ENCODE data around the gene MAVS.

MAVS gene

GRCh38 chr20:3846740-3847428 is at the start of gene MAVS:
TSS of gene MAVS (plus strand) at chr20:3846834. CDS start at chr20:3854625, 7,791 bp downstream.
- in situ Hi-C loops (cut with MboI; ENCODE audit: low pct_unique_long_range_greater_than_20kb, low sequenced_read_pairs): no loop called here
- DNase-seq: peak; percentile 81

DNA sequence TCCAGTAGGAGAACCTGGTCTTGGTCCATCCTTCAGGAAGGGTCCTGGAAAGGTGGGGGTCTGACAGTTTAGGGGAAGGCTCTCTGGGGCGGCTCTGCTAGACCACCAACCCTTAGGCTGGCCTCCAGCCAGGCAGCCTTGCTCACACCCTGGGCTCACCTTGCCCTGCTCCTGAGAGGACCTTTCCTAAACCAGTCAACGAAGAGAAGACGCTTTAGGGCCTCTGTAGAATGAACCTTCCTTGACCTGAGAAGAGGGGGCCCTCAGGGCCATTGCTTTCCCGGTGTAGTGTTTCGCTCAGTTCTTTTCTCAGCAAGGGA is 49.4 kb upstream of the MAVS start:
- DNase-seq: no peak
- in situ Hi-C loops (cut with MboI; ENCODE audit: low pct_unique_long_range_greater_than_20kb, low sequenced_read_pairs): no loop called here

DNA sequence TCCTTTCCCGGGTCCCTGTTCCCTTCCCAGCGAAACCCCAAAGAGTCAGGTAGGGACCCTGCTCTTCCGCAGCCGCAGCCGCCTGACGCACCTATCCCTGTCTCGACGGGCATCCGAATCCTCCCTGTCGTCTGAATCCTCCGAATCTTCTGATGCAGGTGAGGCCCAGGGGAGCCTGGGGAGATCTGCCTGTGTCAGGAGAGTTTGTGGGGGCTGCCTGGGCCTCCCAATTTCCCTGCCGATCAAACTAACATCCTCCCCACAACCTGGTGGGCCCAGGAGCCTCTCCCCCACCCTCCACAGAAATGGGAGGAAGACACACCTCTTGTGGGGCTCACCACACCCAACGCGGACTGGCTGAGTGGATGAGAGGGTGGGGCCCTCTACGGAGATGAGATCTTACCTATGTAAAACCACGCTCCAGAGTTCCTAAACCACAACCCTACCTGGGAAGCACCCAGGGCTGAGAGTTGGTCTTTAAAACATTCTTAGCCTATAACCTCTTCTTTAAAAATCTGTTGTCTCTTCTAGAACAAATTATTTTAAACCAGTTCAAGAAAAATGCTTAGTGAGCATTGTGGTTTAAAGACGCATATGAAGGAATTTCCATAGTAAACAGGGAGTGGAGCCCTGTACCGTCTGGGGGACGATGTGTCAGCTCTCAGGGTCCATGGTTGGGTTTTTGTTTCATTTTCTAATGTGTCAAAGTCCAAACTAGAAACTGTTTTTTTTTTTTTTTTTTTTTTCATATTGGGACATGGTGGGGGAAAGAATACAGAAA is 48.9 kb upstream of the MAVS start:
- in situ Hi-C loops (cut with MboI; ENCODE audit: low pct_unique_long_range_greater_than_20kb, low sequenced_read_pairs): no loop called here
- DNase-seq: no peak

DNA sequence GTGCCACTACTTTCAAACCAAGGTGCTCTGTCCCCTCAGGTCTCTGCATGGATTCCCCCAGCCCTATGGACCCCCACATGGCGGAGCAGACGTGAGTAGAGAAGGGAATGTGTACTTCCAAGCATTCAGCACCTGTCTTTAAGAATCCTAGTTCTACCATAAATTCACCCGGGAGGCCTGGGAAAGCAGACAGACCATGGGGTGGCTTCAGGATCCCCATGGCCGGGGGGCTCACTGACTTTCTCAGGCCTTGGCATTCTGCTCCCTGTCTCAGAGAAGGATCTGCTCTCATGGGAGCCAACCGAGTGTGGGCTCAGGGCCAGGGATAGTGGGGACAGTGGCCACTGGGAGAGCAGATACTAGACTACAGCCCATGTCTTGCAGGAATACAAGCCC is 48.3 kb upstream of the MAVS start:
- in situ Hi-C loops (cut with MboI; ENCODE audit: low pct_unique_long_range_greater_than_20kb, low sequenced_read_pairs): no loop called here
- DNase-seq: no peak

DNA sequence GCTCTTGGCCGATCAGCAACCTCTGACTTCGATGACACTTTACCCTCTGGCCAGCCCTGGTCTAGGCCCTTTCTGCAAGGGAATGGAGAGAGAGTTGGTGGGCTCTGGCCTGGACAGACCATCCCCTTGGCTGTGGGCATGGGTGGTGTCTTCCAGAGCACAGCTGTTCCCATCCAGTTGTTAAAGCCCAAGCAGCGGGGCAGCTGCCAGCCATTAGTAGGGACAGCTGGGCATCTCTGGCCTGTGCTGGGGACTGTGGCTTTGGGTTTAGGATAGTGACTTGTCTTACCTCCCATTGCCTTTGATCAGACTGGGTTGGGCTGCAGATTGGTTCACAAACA is 47.8 kb upstream of the MAVS start:
- in situ Hi-C loops (cut with MboI; ENCODE audit: low pct_unique_long_range_greater_than_20kb, low sequenced_read_pairs): no loop called here
- DNase-seq: no peak

GRCh38 chr20:3800256-3800877 is 46.3 kb upstream of the MAVS start:
- in situ Hi-C loops (cut with MboI; ENCODE audit: low pct_unique_long_range_greater_than_20kb, low sequenced_read_pairs): no loop called here
- no peak for DNase-seq

GRCh38 chr20:3800878-3801260 is 45.8 kb upstream of the MAVS start:
- in situ Hi-C loops (cut with MboI; ENCODE audit: low pct_unique_long_range_greater_than_20kb, low sequenced_read_pairs): no loop called here
- DNase-seq: no peak

- in situ Hi-C loops (cut with MboI; ENCODE audit: low pct_unique_long_range_greater_than_20kb, low sequenced_read_pairs): no loop called here
- no peak for DNase-seq
Measured at GRCh38 chr20:3801299-3801698, 45.3 kb upstream of the MAVS start.

- no peak for DNase-seq
- in situ Hi-C loops (cut with MboI; ENCODE audit: low pct_unique_long_range_greater_than_20kb, low sequenced_read_pairs): no loop called here
Measured at GRCh38 chr20:3801846-3802245, 44.8 kb upstream of the MAVS start.

- in situ Hi-C loops (cut with MboI; ENCODE audit: low pct_unique_long_range_greater_than_20kb, low sequenced_read_pairs): no loop called here
- no peak for DNase-seq
Measured at GRCh38 chr20:3802524-3803239, 44.0 kb upstream of the MAVS start.

- in situ Hi-C loops (cut with MboI; ENCODE audit: low pct_unique_long_range_greater_than_20kb, low sequenced_read_pairs): no loop called here
- no peak for DNase-seq
Measured at GRCh38 chr20:3803289-3803688, 43.3 kb upstream of the MAVS start.

GRCh38 chr20:3803854-3804253 is 42.8 kb upstream of the MAVS start:
- in situ Hi-C loops (cut with MboI; ENCODE audit: low pct_unique_long_range_greater_than_20kb, low sequenced_read_pairs): no loop called here
- DNase-seq: no peak

- no peak for DNase-seq
- in situ Hi-C loops (cut with MboI; ENCODE audit: low pct_unique_long_range_greater_than_20kb, low sequenced_read_pairs): no loop called here
Measured at GRCh38 chr20:3804254-3804751, 42.3 kb upstream of the MAVS start.

DNA sequence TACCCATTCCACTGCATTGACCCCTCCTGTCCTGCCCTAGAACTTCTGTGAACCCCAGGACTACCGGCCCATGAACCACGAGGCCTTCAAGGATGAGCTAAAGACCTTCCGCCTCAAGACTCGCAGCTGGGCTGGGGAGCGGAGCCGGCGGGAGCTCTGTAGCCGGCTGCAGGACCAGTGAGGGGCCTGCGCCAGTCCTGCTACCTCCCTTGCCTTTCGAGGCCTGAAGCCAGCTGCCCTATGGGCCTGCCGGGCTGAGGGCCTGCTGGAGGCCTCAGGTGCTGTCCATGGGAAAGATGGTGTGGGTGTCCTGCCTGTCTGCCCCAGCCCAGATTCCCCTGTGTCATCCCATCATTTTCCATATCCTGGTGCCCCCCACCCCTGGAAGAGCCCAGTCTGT is 41.9 kb upstream of the MAVS start:
- no peak for DNase-seq
- in situ Hi-C loops (cut with MboI; ENCODE audit: low pct_unique_long_range_greater_than_20kb, low sequenced_read_pairs): no loop called here

DNA sequence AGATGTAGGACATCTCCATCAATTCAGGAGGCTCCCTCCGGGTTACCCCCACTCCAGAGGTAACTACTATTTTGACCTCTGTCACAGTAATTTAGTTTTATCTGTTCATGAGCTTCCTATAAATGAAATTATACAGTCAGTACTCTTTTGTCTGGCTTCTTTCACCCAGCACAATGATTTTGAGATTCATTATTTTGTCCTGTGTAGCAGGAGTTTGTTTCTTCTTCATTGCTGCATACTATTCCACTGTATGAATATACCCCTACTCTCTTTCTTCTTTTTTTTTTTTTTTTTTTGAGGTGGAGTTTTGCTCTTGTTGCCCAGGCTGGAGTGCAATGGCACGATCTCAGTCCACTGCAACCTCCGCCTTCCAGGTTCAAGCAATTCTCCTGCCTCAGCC is 38.1 kb upstream of the MAVS start:
- in situ Hi-C loops (cut with MboI; ENCODE audit: low pct_unique_long_range_greater_than_20kb, low sequenced_read_pairs): no loop called here

DNA sequence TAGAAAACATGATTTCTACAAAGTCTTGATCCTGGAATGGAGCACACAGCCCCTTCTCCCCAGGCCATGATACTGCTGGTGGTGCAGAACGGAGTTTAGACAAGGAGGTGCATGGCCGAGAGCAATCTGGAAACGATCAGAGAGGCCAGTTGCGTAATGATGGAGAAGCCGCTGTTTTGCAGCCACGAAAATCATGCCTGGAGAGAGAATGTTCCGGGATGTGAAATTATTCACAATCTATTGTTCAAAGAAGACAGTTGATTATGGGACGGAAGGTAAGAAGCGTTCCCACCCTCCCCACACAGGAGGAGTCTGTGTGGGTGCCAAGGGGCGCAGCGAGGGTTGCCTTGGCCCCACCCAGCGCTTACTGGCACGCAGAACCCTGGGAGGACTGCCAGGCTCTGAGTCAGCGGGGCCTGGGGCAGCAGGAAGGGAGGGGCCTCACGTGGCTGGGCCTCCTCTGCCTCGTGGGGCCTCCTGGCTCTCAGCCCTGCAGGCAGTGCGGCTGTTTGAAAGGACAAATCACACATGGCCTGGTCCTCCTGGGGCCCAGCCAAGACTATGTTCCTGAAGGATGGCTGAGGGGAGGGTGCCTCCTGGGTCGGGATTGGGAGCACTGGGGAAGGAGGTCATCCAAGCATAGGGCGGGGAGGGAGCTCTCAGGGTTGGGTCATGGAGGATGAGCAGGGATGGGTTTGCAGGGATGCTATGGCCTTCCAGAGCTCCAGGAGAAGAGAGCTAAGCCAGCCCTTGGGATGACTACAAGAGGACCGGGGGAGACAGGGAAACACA is 35.0 kb upstream of the MAVS start:
- peak; percentile 94 for DNase-seq
- in situ Hi-C loops (cut with MboI; ENCODE audit: low pct_unique_long_range_greater_than_20kb, low sequenced_read_pairs): no loop called here

More for the DNA sequence above, 38.1 kb upstream of the MAVS start:
- DNase-seq: no peak

DNA sequence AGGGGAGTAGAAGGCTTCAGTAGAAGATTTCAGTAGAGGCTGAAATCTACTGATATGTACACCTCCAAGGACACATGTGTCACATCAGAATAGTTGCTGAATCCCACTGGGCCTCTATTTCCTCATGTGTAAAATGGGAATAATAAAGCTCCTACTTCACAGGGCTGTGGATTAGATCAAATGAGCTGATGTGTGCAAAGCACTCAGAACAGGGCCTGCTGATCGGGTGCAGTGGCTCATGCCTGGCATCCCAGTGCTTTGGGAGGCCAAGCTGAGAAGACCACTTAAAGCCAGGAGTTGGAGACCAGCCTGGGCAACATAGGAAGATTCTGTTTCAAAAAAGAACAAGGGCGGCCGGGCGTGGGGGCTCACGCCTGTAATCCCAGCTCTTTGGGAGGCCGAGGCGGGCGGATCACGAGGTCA is 34.4 kb upstream of the MAVS start:
- DNase-seq: no peak

DNA sequence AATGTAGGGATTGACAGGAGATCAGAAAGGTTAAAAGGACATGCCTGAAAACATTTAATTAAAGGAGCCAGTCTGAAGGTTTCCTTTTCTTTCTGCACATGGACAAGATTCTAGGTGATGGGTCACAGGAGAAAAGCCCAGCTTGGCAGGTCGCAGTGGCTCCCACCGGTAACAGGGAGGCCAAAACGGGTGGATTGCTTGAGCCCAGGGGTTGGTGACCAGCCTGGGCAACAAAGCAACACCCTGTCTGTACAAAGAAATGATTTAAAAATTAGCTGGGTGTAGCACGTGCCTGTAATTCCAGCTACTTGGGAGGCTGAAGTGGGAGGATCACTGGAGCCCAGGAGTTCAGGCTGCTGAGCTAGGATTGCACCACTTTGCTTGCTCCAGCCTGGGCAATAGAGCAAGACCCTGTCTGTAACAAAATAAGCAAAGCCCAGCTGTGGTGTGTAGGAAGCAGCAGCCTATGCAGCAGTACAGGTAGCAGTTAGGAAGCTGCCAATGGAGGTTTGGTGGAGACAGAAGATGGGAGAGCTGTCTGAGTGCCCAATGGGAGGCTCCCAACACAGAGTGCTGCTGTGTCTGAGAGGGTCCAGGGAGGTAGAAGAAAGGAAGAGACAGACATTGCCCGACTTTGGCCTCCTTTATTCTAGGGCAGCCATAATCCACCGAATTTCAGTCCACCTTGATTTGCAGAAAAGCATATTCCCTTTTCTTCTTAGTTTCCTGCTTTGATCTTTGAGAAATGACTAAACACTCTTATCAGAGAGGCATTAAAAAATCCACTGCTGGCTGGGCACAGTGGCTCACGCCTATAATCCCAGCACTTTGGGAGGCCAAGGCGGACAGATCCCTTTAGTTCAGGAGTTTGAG is 33.4 kb upstream of the MAVS start:
- in situ Hi-C loops (cut with MboI; ENCODE audit: low pct_unique_long_range_greater_than_20kb, low sequenced_read_pairs): no loop called here
- no peak for DNase-seq

More for the DNA sequence above, 34.4 kb upstream of the MAVS start:
- in situ Hi-C loops (cut with MboI; ENCODE audit: low pct_unique_long_range_greater_than_20kb, low sequenced_read_pairs): no loop called here

Data from KBM-7 (cell line).